Activated CD4-positive, alpha-beta T cell treated with anti-CD3 and anti-CD28 coated beads, Interleukin-2, amount 50 U/mL, for 48 hours (primary cell): Measurements from ENCODE around the gene C11orf91.
"Not testable (repeated sequence)": the region's sequence is repeated elsewhere in the genome, so short reads cannot be mapped to it uniquely, and the experiment has no call there.

ENCODE experiments used
- DNase-seq, 2 experiments: peaks; one replicate each; pipeline ENCODE4 v3.0.0-alpha.2; 2020

C11orf91 gene

DNA sequence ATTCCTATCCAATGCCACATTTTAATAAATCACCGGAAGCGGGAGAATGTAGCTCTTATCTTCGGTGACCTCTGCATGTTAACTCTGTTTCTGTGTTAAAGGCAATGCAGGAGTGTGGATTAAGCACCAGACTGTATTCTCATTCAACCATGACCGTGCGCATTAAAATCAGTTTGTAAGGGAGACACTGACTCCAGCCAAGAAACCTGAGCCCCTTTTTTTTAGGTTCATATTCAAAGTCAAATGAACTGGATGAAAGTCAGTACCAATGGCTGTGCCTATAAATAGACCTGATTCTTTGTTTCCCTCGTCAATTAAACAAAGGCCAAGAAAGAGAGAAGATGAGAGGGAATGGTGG is 32.2 kb downstream of the C11orf91 start:
- DNase-seq, result no peak

- no peak for DNase-seq
Measured at GRCh38 chr11:33667819-33668467, 32.7 kb downstream of the C11orf91 start.

DNA sequence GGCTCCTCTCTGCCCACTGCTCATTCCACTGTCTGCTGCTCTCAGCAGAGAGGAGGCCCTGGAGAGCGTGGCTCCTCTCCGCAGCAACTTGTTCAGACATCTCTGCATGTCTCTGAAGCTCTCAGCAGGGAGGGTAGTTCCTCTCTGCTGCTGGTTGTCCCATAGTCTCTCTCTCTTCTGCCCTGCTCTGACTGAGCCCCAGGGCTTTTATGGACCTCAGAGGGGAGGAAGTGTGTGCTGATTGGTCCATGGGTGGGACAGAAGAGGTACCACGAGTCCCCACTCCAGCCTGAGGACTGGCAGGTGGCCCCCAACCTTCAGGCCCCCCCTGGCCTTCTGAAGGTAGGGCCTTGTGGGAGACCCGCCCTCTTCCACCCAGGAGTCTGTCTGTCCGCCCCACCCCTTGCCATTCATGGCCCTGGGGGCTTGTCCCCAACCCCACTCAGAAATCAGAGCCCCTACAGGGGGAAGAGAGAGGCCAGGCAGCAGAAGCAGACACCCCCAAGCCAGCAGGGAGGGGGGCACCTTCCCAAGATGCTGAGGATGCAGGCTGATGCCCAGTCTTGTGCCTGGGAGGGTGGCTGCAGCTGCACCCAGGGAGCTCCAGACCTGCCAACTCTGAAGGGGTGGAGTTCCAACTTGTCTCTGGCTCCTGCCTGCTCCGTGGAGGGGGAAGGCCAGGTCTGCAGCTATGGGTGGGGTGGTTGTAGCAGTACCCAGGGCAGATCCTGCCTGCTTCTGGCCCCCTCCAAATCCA is 35.1 kb downstream of the C11orf91 start:
- DNase-seq, result no peak

DNA sequence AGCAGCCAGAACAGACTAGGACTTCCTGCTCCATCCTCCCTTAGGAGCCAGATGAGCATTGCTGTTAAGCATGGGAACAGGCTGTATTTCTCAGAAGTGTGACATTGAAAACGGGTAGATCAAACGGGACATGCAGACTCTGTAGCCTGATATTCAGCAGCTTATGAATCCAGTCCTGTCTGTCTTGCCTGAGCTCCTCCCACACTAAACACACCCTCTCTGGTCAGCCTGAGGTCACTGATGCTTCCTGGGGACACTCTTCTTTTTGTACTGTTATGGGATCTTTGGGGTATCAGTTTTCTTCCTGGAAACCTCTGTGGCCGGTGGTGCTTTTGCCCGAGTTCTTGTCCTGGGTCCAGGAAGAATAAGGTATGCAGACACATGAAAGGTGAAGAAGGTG is 35.8 kb downstream of the C11orf91 start:
- DNase-seq, result no peak

- no peak for DNase-seq
Measured at GRCh38 chr11:33664166-33664565, 36.5 kb downstream of the C11orf91 start.

- DNase-seq, result no peak
Measured at GRCh38 chr11:33663121-33663520, 37.5 kb downstream of the C11orf91 start.

GRCh38 chr11:33661526-33661925 is 39.1 kb downstream of the C11orf91 start:
- not testable (repeated sequence) for DNase-seq

- DNase-seq, result no peak
Measured at GRCh38 chr11:33660962-33661361, 39.7 kb downstream of the C11orf91 start.

DNA sequence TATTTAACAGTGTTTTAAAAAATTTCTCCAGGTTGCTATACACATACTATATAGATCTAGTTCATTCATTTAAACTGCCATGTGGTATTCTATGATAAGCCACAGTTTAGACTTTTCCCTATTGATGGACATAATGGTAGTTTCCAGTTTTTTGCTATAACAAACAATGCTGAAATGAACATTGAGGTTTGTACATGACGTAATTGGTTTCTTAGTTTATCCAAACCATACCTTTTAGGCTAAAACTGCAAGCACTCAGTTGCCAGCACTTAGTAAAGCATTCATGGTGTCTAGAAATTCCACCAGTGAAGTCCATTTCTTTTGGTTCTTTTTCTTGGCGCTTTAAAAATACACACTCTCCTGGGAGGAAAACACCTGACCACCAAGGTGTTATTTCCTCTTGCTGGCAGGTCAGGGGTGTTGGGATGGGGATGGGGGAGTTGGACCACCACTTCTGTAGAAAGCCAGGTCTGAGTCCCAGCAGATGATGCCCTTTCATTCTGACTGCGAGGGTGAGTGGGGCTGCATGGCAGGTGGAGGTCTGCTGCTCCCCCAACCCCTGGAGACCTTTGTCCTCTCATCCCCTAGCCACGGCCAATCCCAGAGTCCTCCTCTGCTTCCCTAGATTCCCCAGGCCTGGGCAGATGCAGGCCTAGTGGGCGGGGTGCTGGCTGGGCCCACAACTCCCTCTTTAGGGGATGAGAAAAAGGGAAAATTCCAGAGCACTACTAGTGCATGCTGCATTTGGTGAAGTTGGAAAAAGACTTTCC is 41.1 kb downstream of the C11orf91 start:
- DNase-seq, result no peak

- DNase-seq, result no peak
Measured at GRCh38 chr11:33658195-33658900, 42.3 kb downstream of the C11orf91 start.

DNA sequence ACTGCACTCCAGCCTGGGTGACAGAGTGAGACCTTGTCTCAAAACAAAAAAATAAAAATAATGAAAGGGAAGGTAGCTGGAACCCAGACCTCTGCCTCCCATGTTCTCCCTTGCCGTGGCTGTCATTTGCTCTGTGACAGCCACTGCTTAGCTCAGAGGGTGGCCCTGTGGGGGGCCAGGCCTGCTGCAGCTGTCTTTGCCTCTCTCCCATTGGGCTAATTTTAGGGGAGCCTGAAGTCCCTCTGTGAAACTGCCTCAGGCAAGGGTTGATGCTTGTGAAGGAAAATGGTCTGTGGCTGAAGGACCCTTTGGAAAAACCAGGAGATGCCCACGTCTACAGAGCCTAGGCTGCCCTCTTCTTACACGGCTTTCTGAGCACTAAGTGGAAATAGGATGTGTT is 42.9 kb downstream of the C11orf91 start:
- DNase-seq, result no peak

DNA sequence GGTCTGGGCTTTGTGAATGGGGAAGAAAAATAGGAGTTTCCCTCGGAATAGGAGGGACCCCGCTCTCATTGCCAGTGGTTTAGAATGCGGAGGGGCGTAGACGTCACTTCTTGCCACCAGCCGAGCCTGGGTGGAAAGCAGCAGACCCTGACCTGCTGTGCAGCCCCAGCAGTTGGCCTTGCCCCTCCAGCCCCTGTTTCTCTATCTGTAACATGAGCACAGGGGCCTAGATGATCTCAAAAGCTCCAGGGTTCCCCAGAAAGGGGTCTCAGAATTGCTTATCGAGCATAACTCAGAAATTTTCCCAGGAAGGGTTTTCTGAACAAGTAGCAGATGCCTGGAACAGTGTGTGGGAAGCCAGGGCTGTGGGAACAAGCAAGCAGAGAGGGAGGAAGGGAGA is 43.9 kb downstream of the C11orf91 start:
- no peak for DNase-seq

- DNase-seq, result no peak
Measured at GRCh38 chr11:33655842-33656600, 44.6 kb downstream of the C11orf91 start.

DNA sequence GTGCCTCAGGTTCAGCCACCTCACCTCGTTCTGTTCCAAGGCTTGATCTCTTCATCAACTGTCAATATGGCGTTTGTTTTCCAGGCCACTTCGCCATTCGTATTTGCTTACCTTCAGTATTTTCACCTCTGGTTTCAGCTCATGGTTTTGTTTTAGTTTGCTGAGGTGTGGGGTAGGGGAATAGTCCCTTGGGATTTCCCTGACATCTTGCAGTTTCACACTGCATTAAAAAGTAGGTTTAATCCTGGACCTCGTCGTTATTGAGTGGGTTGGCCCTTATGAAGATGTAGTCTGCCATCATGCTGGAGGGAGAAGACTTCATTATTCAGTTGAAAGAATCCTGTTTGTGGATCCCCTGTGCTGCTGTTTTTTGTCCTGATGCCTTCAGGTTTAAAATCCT is 46.0 kb downstream of the C11orf91 start:
- DNase-seq, result no peak

- DNase-seq, result no peak
Measured at GRCh38 chr11:33652930-33653329, 47.7 kb downstream of the C11orf91 start.

DNA sequence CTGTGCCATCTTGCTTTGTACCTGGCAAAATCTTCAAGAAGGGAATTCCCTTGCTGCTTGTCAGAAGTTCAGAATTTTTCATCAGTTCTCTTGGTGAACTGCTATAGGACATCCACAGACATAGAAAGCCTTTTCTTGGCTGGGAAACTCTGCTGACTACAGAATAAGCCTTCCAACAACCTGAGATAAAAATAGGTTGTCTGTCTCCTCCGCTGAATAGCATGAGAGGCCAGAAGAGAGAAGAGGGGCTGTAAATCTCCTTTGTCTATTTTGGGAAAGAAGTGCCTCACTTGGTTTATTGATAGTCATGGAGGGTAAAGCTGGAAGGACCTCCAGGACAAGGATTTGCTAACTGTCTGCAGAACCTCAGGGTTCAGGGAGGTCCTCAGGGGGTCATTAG is 48.2 kb downstream of the C11orf91 start:
- DNase-seq, result no peak

GRCh38 chr11:33651990-33652389 is 48.6 kb downstream of the C11orf91 start:
- no peak for DNase-seq

- DNase-seq, result no peak
Measured at GRCh38 chr11:33651555-33651954, 49.1 kb downstream of the C11orf91 start.

DNA sequence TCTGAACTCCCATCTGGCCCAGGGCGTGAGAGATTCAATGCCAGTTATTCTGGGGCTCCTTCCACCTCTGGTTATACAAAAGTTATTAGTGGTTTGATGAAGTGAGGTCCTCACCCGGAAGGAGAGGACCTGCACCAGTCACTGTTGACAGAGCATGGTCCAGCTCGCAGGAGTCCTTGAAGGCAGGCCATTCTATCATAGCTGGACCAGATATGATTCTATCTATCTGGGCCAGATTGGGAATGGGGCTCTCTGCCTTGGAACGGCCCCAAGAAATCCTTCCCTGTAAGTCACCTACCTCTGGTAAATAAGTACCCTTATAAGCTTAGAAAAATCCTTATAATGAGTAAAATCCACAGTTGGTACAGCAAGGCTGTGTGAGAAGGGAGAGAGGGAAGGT is 50.7 kb downstream of the C11orf91 start:
- no peak for DNase-seq
